NCI-H146 (cell line): Measurements from ENCODE around the gene UBTD2.
"Not testable (repeated sequence)": the region's sequence is repeated elsewhere in the genome, so short reads cannot be mapped to it uniquely, and the experiment has no call there.

ENCODE experiments used
- DNase-seq: peaks from one replicate; lab custom pipeline; 2025; lab: John Stamatoyannopoulos, UW

Gene UBTD2

GRCh38 chr5:172248637-172249036, 34.9 kb downstream of the UBTD2 start:
- no peak for DNase-seq

- DNase-seq = no peak
Observed at GRCh38 chr5:172245703-172246125, 37.9 kb downstream of the UBTD2 start.

- no peak for DNase-seq
Observed at GRCh38 chr5:172245046-172245445, 38.5 kb downstream of the UBTD2 start.

GRCh38 chr5:172243302-172243701, 40.3 kb downstream of the UBTD2 start:
- DNase-seq = no peak

GRCh38 chr5:172238334-172238733, 45.2 kb downstream of the UBTD2 start:
- no peak for DNase-seq

- DNase-seq = no peak
Observed at GRCh38 chr5:172235827-172236736, 47.5 kb downstream of the UBTD2 start.

- no peak for DNase-seq
Observed at GRCh38 chr5:172235132-172235780, 48.3 kb downstream of the UBTD2 start.

- no peak for DNase-seq
Observed at GRCh38 chr5:172234031-172234430, 49.5 kb downstream of the UBTD2 start.

- no peak for DNase-seq
Observed at GRCh38 chr5:172229904-172230303, 53.7 kb downstream of the UBTD2 start.

- no peak for DNase-seq
Observed at GRCh38 chr5:172224996-172225395, 58.6 kb downstream of the UBTD2 start.

- DNase-seq = no peak
Observed at GRCh38 chr5:172223901-172224873, 59.4 kb downstream of the UBTD2 start.

- DNase-seq = peak; percentile 26
Observed at GRCh38 chr5:172219296-172219695, 64.3 kb downstream of the UBTD2 start.

GRCh38 chr5:172216345-172216744, 67.2 kb downstream of the UBTD2 start:
- DNase-seq = no peak

- no peak for DNase-seq
Observed at GRCh38 chr5:172213126-172213525, 70.4 kb downstream of the UBTD2 start.

- DNase-seq = no peak
Observed at GRCh38 chr5:172211676-172212075, 71.9 kb downstream of the UBTD2 start.

- no peak for DNase-seq
Observed at GRCh38 chr5:172209714-172210113, 73.8 kb downstream of the UBTD2 start.

- no peak for DNase-seq
Observed at GRCh38 chr5:172207511-172207910, 76.1 kb downstream of the UBTD2 start.

- DNase-seq = not testable (repeated sequence)
Observed at GRCh38 chr5:172205984-172206383, 77.6 kb downstream of the UBTD2 start.

GRCh38 chr5:172200476-172200875, 83.1 kb downstream of the UBTD2 start:
- no peak for DNase-seq

- DNase-seq = no peak
Observed at GRCh38 chr5:172199446-172199845, 84.1 kb downstream of the UBTD2 start.

- not testable (repeated sequence) for DNase-seq
Observed at GRCh38 chr5:172197775-172198174, 85.8 kb downstream of the UBTD2 start.
